PC-9 (cell line): ENCODE data around the gene CD180. TPM values are rescaled to one million over a fixed set of nuclear protein-coding genes. Genes with fewer than 3 reads are reported as not detected.

ENCODE experiments used
- BruUV-seq: library from RNA; stranded (reverse); fragments of 400-500 nt; replicated peaks from 2 replicates; lab custom pipeline; 2021; lab: Mats Ljungman, UMichigan
- CTCF ChIA-PET: fragments of 300-600 bp; sonication (Branson Sonifier 250); formaldehyde crosslinking; loops from one replicate; lab custom pipeline; 2022; ENCODE audit warnings: antibody characterized with exemption; lab: Charles Lee
- POLR2A ChIA-PET: fragments of 300-600 bp; sonication (Branson Sonifier 250); formaldehyde crosslinking; loops from one replicate; lab custom pipeline; 2022; ENCODE audit warnings: antibody characterized with exemption; ENCODE audit not compliant: unreplicated experiment; lab: Charles Lee
- DNase-seq, 2 experiments: peaks; one replicate each; pipeline versions ENCODE4 v3.0.0 to v3.0.0-alpha.2; 2015 to 2022; ENCODE audit warnings: mixed read lengths in 1 of 2
- H2AFZ ChIP-seq: fragments of 200-600 bp; sonication (generic); 2 replicates; pipeline ENCODE4 v1.8.1; 2017; ENCODE audit warnings: antibody characterized with exemption
- H3F3A ChIP-seq: fragments of 200-600 bp; sonication (generic); 2 replicates; pipeline ENCODE4 v1.8.1; 2017; ENCODE audit warnings: antibody characterized with exemption, mild to moderate bottlenecking, low read depth; ENCODE audit not compliant: insufficient read depth
- H3K27ac ChIP-seq: fragments of 200-600 bp; sonication (generic); 2 replicates; pipeline ENCODE4 v1.6.1; 2016; ENCODE audit warnings: mixed run types
- H3K27me3 ChIP-seq: fragments of 200-600 bp; sonication (generic); 2 replicates; pipeline ENCODE4 v1.6.1; 2016; ENCODE audit warnings: low read depth, mixed run types; ENCODE audit not compliant: insufficient read depth
- H3K36me3 ChIP-seq: fragments of 200-600 bp; sonication (generic); 2 replicates; pipeline ENCODE4 v1.6.1; 2016; ENCODE audit warnings: low read depth, mixed run types
- H3K4me1 ChIP-seq: fragments of 200-600 bp; sonication (generic); replicated peaks from 2 replicates; pipeline ENCODE4 v1.6.1; 2016; ENCODE audit warnings: mixed run types; ENCODE audit not compliant: insufficient read depth
- H3K4me2 ChIP-seq: fragments of 200-600 bp; sonication (generic); 2 replicates; pipeline ENCODE4 v1.6.1; 2017; ENCODE audit warnings: mixed run types
- H3K4me3 ChIP-seq: fragments of 200-600 bp; sonication (generic); 2 replicates; pipeline ENCODE4 v1.6.1; 2016; ENCODE audit warnings: mixed run types
- H3K79me2 ChIP-seq: fragments of 200-600 bp; sonication (generic); 2 replicates; pipeline ENCODE4 v1.6.1; 2017; ENCODE audit warnings: low read depth, mixed run types
- H3K9me2 ChIP-seq: fragments of 200-600 bp; sonication (generic); 2 replicates; pipeline ENCODE4 v1.8.1; 2017; ENCODE audit warnings: mild to moderate bottlenecking; ENCODE audit not compliant: insufficient read depth
- H3K9me3 ChIP-seq: fragments of 200-600 bp; sonication (generic); 2 replicates; pipeline ENCODE4 v1.8.1; 2016; ENCODE audit warnings: low read depth; ENCODE audit not compliant: insufficient read depth
- H4K20me1 ChIP-seq: fragments of 200-600 bp; sonication (generic); 2 replicates; pipeline ENCODE4 v1.8.1; 2017; ENCODE audit not compliant: insufficient read depth
- EZH2 ChIP-seq: fragments of 200-600 bp; sonication (generic); IDR thresholded peaks from 2 replicates; pipeline ENCODE4 v1.8.0; 2017; ENCODE audit warnings: antibody characterized with exemption, low read depth
- intact Hi-C: fragments of 100-400 bp; cut with micrococcal nuclease; formaldehyde crosslinking; loops from one replicate; pipeline ENCODE4 v1.10.0; 2022; ENCODE audit not compliant: unreplicated experiment
- total RNA-seq: library from RNA; stranded (reverse); gene quantifications from 2 replicates; pipeline ENCODE4 v1.2.3, GENCODE V29; 2021
- TF ChIP-seq, protein P1 (sequence below): fragments of 200-600 bp; sonication (generic); conservative IDR thresholded peaks from 2 replicates; pipeline ENCODE4 v1.6.1; 2017; ENCODE audit warnings: mixed run types, antibody characterized with exemption, mild to moderate bottlenecking, moderate library complexity

The CD180 gene
- total RNA-seq, 1 experiment from 2014 or later: not detected

DNA sequence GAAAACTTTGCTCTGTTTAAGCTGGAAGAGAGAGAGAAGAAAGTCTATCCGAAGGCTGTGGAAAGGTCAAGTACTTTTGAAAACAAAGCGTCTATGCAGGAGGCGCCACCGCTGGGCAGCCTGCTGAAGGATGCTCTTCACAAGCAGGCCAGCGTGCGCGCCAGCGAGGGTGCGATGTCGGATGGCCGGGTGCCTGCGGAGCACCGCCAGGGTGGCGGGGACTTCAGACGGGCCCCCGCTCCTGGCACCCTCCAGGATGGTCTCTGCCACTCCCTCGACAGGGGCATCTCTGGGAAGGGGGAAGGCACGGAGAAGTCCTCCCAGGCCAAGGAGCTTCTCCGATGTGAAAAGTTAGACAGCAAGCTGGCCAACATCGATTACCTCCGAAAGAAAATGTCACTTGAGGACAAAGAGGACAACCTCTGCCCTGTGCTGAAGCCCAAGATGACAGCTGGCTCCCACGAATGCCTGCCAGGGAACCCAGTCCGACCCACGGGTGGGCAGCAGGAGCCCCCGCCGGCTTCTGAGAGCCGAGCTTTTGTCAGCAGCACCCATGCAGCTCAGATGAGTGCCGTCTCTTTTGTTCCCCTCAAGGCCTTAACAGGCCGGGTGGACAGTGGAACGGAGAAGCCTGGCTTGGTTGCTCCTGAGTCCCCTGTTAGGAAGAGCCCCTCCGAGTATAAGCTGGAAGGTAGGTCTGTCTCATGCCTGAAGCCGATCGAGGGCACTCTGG is 32.6 kb downstream of the CD180 start:
- Histone ChIP-seq H3K79me2 (no peaks in the 10 kb centered on the region), H3K4me3 (no peak overlapping the region), H3K36me3 (peaks cover 27% of the 10 kb centered on the region), H3F3A (peaks cover 11% of the 10 kb centered on the region), H4K20me1 (no peaks in the 10 kb centered on the region), H2AFZ (no peak overlapping the region), H3K27ac (no peak overlapping the region), H3K4me1 (peaks cover 29% of the 10 kb centered on the region), H3K27me3 (no peaks in the 10 kb centered on the region), H3K9me3 (no peaks in the 10 kb centered on the region), H3K4me2 (no peak overlapping the region), H3K9me2 (no peaks in the 10 kb centered on the region)
- intact Hi-C loops: no loop called here
- DNase-seq: no peak
- ChIA-PET CTCF (no interaction called here), POLR2A (no interaction called here)
- no peak for TF ChIP-seq EZH2
- TF ChIP-seq, protein P1, sequence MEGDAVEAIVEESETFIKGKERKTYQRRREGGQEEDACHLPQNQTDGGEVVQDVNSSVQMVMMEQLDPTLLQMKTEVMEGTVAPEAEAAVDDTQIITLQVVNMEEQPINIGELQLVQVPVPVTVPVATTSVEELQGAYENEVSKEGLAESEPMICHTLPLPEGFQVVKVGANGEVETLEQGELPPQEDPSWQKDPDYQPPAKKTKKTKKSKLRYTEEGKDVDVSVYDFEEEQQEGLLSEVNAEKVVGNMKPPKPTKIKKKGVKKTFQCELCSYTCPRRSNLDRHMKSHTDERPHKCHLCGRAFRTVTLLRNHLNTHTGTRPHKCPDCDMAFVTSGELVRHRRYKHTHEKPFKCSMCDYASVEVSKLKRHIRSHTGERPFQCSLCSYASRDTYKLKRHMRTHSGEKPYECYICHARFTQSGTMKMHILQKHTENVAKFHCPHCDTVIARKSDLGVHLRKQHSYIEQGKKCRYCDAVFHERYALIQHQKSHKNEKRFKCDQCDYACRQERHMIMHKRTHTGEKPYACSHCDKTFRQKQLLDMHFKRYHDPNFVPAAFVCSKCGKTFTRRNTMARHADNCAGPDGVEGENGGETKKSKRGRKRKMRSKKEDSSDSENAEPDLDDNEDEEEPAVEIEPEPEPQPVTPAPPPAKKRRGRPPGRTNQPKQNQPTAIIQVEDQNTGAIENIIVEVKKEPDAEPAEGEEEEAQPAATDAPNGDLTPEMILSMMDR: no peak
- no TSS peak for BruUV-seq

DNA sequence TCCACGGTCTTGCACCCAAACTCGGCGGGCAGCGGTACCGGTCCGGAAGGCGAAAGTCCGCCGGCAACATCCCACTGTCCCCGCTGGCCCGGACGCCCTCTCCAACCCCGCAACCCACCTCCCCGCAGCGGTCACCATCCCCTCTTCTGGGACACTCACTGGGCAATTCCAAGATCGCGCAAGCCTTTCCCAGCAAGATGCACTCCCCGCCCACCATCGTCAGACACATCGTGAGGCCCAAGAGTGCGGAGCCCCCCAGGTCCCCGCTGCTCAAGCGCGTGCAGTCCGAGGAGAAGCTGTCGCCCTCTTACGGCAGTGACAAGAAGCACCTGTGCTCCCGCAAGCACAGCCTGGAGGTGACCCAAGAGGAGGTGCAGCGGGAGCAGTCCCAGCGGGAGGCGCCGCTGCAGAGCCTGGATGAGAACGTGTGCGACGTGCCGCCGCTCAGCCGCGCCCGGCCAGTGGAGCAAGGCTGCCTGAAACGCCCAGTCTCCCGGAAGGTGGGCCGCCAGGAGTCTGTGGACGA is 33.3 kb downstream of the CD180 start:
- CTCF ChIA-PET: interaction anchor here (1.3 kb wide), 1 partner anchor 44 kb away, joined by 5 read pairs; no protein-coding TSS in a partner anchor
- Histone ChIP-seq H4K20me1 (no peaks in the 10 kb centered on the region), H3K27me3 (no peaks in the 10 kb centered on the region), H3K4me3 (no peak overlapping the region), H2AFZ (no peak overlapping the region), H3K79me2 (no peaks in the 10 kb centered on the region), H3K9me2 (no peaks in the 10 kb centered on the region), H3K36me3 (peaks cover 27% of the 10 kb centered on the region), H3K4me2 (no peak overlapping the region), H3K27ac (no peak overlapping the region), H3F3A (peaks cover 11% of the 10 kb centered on the region), H3K4me1 (peaks cover 29% of the 10 kb centered on the region), H3K9me3 (no peaks in the 10 kb centered on the region)
- TF ChIP-seq, protein P1: no peak
- no peak for TF ChIP-seq EZH2
- POLR2A ChIA-PET: no interaction called here
- intact Hi-C loops: no loop called here
- no peak for DNase-seq
- BruUV-seq: no TSS peak

DNA sequence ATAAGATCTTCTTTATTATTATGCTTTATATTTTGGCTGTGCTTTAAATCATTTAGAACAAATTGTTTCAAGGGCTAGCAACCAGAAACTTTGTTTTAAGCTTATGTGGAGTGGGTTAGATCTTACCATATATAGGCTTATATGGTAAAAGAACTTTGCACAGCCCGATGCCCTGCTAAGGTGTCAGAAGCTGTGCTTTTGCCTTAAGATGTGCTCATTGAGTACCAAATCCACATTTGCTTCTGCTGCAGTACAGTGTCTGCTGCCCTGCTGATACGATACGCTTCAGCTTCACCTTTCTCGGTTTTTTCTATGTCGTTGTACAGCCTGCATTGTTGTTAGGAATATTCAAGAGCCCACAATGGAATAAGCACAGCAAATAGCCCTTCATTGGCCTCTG is 34.8 kb downstream of the CD180 start:
- CTCF ChIA-PET: interaction anchor here (0.7 kb wide), 1 partner anchor 1091 kb away, joined by 4 read pairs; no protein-coding TSS in a partner anchor

More for the DNA sequence above, 34.8 kb downstream of the CD180 start:
- POLR2A ChIA-PET: no interaction called here
- intact Hi-C loops: loop anchor here (1.0 kb wide), 1 partner anchor 46 kb away; no protein-coding TSS in a partner anchor
- no TSS peak for BruUV-seq
- H3K4me2 ChIP-seq: 0 out of 2 replicates have a peak overlapping the region, but pooled peaks have one; percentile 53
- H3K4me3 ChIP-seq: no peak overlapping the region
- TF ChIP-seq EZH2: no peak
- TF ChIP-seq, protein P1: no peak
- H3K79me2 ChIP-seq: no peaks in the 10 kb centered on the region
- H3K9me3 ChIP-seq: no peaks in the 10 kb centered on the region
- H3K27ac ChIP-seq: peak overlapping the region; percentile 92
- H3F3A ChIP-seq: peaks cover 11% of the 10 kb centered on the region
- peaks cover 27% of the 10 kb centered on the region for H3K36me3 ChIP-seq
- peaks cover 29% of the 10 kb centered on the region for H3K4me1 ChIP-seq
- H4K20me1 ChIP-seq: no peaks in the 10 kb centered on the region
- no peaks in the 10 kb centered on the region for H3K9me2 ChIP-seq
- H2AFZ ChIP-seq: no peak overlapping the region
- no peaks in the 10 kb centered on the region for H3K27me3 ChIP-seq
- DNase-seq: no peak
